GM12878 (cell line): ENCODE measurements around the gene ARMC9. TPM values are rescaled to one million over a fixed set of nuclear protein-coding genes. Genes with fewer than 3 reads are reported as not detected.

Experiments
- ATF7 ChIP-seq: fragments of 450-650 bp; IDR thresholded peaks from 2 replicates; pipeline ENCODE4 v1.6.1; 2016; ENCODE audit warnings: low read depth, mild to moderate bottlenecking
- CBFB ChIP-seq: IDR thresholded peaks from 2 replicates; pipeline ENCODE4 v1.6.1; 2016; ENCODE audit warnings: antibody characterized with exemption, low read depth
- CREB1 ChIP-seq: IDR thresholded peaks from 2 replicates; pipeline ENCODE4 v1.6.1; 2012; ENCODE audit warnings: low read depth, mild to moderate bottlenecking, inconsistent platforms
- DPF2 ChIP-seq: fragments of 450-650 bp; IDR thresholded peaks from 2 replicates; pipeline ENCODE4 v1.6.1; 2017; ENCODE audit warnings: mild to moderate bottlenecking
- EP300 ChIP-seq, 2 experiments: fragments of 150-350 bp in 1 of 2; IDR thresholded peaks; 2 replicates each; pipeline ENCODE4 v1.6.1; 2011 to 2012; ENCODE audit warnings: low read depth in 2 of 2, low read length in 2 of 2, borderline replicate concordance in 1 of 2, improper control_type of control experiment in 1 of 2, inconsistent platforms in 1 of 2; ENCODE audit not compliant: control insufficient read depth in 1 of 2
- GATAD2B ChIP-seq: fragments of 450-650 bp; conservative IDR thresholded peaks from 2 replicates; pipeline ENCODE4 v1.6.1; 2017; ENCODE audit warnings: low read depth, mild to moderate bottlenecking, moderate library complexity
- MTA3 ChIP-seq: IDR thresholded peaks from 2 replicates; pipeline ENCODE4 v1.6.1; 2012; ENCODE audit warnings: low read length, inconsistent platforms, borderline replicate concordance
- MXI1 ChIP-seq: fragments of 150-350 bp; IDR thresholded peaks from 2 replicates; pipeline ENCODE4 v1.6.1; 2011; ENCODE audit warnings: low read depth, mild to moderate bottlenecking, inconsistent platforms, low read length, improper control_type of control experiment
- NFYA ChIP-seq: IDR thresholded peaks from 2 replicates; pipeline ENCODE4 v1.6.1; 2011; ENCODE audit warnings: low read depth, mild to moderate bottlenecking, low read length, improper control_type of control experiment, borderline replicate concordance
- NFYB ChIP-seq: IDR thresholded peaks from 2 replicates; pipeline ENCODE4 v1.6.1; 2011; ENCODE audit warnings: low read depth, mild to moderate bottlenecking, low read length, improper control_type of control experiment, moderate library complexity; ENCODE audit not compliant: insufficient read depth
- NR2F1 ChIP-seq: fragments of 450-650 bp; conservative IDR thresholded peaks from 2 replicates; pipeline ENCODE4 v1.6.1; 2017; ENCODE audit warnings: mild to moderate bottlenecking
- PAX5 ChIP-seq: IDR thresholded peaks from 2 replicates; pipeline ENCODE4 v1.6.1; 2011; ENCODE audit warnings: low read depth, low read length, borderline replicate concordance
- RAD21 ChIP-seq: IDR thresholded peaks from 2 replicates; pipeline ENCODE4 v1.6.1; 2011; ENCODE audit warnings: mild to moderate bottlenecking, low read depth, low read length, moderate library complexity; ENCODE audit not compliant: insufficient read depth
- SIX5 ChIP-seq: IDR thresholded peaks from 2 replicates; pipeline ENCODE4 v1.6.1; 2011; ENCODE audit warnings: mild to moderate bottlenecking, low read depth, low read length, moderate library complexity; ENCODE audit not compliant: severe bottlenecking
- SMC3 ChIP-seq: IDR thresholded peaks from 2 replicates; pipeline ENCODE4 v1.6.1; 2011; ENCODE audit warnings: low read length, improper control_type of control experiment, borderline replicate concordance
- SREBF1 ChIP-seq: IDR thresholded peaks from 2 replicates; pipeline ENCODE4 v1.6.1; 2012; ENCODE audit warnings: mild to moderate bottlenecking, low read length
- SRF ChIP-seq, 2 experiments: IDR thresholded peaks; 2 replicates each; pipeline ENCODE4 v1.6.1; 2011; ENCODE audit warnings: low read depth in 2 of 2, low read length in 2 of 2, mild to moderate bottlenecking in 1 of 2, moderate library complexity in 1 of 2
- SUPT20H ChIP-seq: IDR thresholded peaks from 2 replicates; pipeline ENCODE4 v1.6.1; 2011; ENCODE audit warnings: low read depth, mild to moderate bottlenecking, low read length, moderate library complexity, borderline replicate concordance; ENCODE audit not compliant: control insufficient read depth
- SUZ12 ChIP-seq: fragments of 200-600 bp; sonication (generic); IDR thresholded peaks from one replicate; pipeline ENCODE4 v1.6.1; 2018; ENCODE audit warnings: antibody characterized with exemption, mild to moderate bottlenecking; ENCODE audit not compliant: unreplicated experiment
- TAF1 ChIP-seq: IDR thresholded peaks from 2 replicates; pipeline ENCODE4 v1.6.1; 2011; ENCODE audit warnings: mild to moderate bottlenecking, low read depth, low read length, borderline replicate concordance
- ZNF24 ChIP-seq: fragments of 450-650 bp; IDR thresholded peaks from 2 replicates; pipeline ENCODE4 v1.6.1; 2017; ENCODE audit warnings: antibody characterized with exemption, mild to moderate bottlenecking
- polyA plus RNA-seq, 11 experiments: library from polyadenylated mRNA; depleted of rRNA in 4 of 11; unstranded in 6 of 11; stranded (reverse) in 5 of 11; fragments of >200 nt; fragmentation: Nextera tagmentation in 4 of 11; fragmentation: Illumina TruSeq in 1 of 11; extraction: Ambion mirVana in 4 of 11; extraction: Trizol in 1 of 11; gene quantifications; 1 replicate in 1 of 11; 2 replicates in 10 of 11; pipeline versions ENCODE4 v1.2.1 to v1.2.3, GENCODE V29; 2011 to 2016; ENCODE audit warnings: inconsistent platforms in 2 of 11, missing spikeins in 2 of 11, low read depth in 1 of 11
- total RNA-seq, 4 experiments: library from RNA; depleted of rRNA in 3 of 4; stranded (reverse); fragments of >200 nt in 3 of 4; fragmentation: Illumina TruSeq in 1 of 4; extraction: Trizol in 1 of 4; gene quantifications; 2 replicates each; pipeline versions ENCODE4 v1.2.1 to v1.2.3, GENCODE V29; 2013 to 2021
- TF ChIP-seq, protein P1 (sequence below): fragments of 150-350 bp; IDR thresholded peaks from 2 replicates; pipeline ENCODE4 v1.6.1; 2014; ENCODE audit warnings: mild to moderate bottlenecking, low read depth, low read length
- TF ChIP-seq, protein P2 (sequence below): fragments of 450-650 bp; IDR thresholded peaks from 2 replicates; pipeline ENCODE4 v1.6.1; 2017; ENCODE audit warnings: mild to moderate bottlenecking
- TF ChIP-seq, protein P3 (sequence below), 3 experiments: IDR thresholded peaks in 2 of 3; conservative IDR thresholded peaks in 1 of 3; 2 replicates each; pipeline ENCODE4 v1.5.1; 2011; ENCODE audit warnings: low read depth in 3 of 3, low read length in 3 of 3, mild to moderate bottlenecking in 3 of 3, control low read depth in 2 of 3, moderate library complexity in 2 of 3, inconsistent platforms in 1 of 3, mixed read lengths in 1 of 3; ENCODE audit not compliant: control insufficient read depth in 2 of 3, insufficient read depth in 1 of 3; ENCODE audit errors: extremely low read depth in 1 of 3

Gene ARMC9
- total and polyA plus RNA-seq, 10 of the 15 experiments (the other 5 are each of a cell fraction or from before 2014, with no cell fraction given), result 3.8 to 21.8 (median 10.4) TPM

DNA sequence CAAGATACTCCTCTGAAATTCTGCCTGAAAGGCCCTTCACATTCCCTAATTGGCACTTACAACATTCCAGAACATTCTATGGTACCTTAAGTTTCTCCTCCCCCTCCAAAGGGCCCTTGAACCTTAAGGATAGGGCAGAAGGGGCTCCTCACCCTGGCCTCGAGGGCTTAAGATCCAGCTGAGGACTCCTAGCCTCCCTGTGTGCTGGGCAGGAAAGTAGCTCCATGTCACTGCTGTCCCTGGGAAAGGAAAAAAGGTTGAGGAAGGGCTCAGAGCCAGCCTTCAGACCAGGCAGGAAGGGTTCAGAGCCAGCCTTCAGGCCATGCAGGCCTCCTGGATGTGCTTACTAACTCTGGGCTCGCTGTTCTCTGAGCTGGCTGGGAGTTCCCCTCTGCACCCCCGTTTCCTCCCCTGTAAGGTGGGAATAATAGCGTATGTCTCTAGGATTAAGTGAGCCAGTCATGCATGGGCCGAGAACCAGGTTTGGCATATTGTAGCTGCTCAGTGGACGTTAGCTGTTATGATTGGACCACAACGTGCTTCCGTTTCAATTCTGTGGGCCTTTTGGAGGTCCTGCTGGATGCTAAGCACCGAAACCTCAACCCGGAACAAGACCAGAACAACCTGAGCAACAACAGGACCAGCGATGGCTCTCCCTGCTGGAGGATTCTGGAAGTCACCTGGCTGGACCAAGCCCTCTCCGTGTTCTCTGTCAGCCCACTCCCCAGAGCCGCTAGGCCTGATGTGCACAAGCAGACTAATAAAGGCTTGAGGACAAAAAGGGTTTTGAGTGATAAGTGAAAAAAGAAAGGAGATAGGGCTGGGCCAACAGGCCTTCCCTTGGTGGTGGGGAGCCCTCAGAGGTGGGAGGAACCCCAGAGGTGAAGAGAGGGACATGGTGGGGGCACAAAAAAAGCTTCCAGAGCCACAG lies 196.0 kb downstream of the ARMC9 start (continued):
- TF ChIP-seq, protein P1, sequence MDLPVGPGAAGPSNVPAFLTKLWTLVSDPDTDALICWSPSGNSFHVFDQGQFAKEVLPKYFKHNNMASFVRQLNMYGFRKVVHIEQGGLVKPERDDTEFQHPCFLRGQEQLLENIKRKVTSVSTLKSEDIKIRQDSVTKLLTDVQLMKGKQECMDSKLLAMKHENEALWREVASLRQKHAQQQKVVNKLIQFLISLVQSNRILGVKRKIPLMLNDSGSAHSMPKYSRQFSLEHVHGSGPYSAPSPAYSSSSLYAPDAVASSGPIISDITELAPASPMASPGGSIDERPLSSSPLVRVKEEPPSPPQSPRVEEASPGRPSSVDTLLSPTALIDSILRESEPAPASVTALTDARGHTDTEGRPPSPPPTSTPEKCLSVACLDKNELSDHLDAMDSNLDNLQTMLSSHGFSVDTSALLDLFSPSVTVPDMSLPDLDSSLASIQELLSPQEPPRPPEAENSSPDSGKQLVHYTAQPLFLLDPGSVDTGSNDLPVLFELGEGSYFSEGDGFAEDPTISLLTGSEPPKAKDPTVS, result peak; percentile 82; the same call in 1 of the 2 replicates
- peak; percentile 82; the same call in 1 of the 2 replicates for TF ChIP-seq PAX5
- TF ChIP-seq ZNF24, result no peak
- 0 out of 2 replicates have a peak, but pooled peaks have one; percentile 17 for TF ChIP-seq DPF2
- TF ChIP-seq CREB1, result 0 out of 2 replicates have a peak, but pooled peaks have one; percentile 44
- TF ChIP-seq, protein P2, sequence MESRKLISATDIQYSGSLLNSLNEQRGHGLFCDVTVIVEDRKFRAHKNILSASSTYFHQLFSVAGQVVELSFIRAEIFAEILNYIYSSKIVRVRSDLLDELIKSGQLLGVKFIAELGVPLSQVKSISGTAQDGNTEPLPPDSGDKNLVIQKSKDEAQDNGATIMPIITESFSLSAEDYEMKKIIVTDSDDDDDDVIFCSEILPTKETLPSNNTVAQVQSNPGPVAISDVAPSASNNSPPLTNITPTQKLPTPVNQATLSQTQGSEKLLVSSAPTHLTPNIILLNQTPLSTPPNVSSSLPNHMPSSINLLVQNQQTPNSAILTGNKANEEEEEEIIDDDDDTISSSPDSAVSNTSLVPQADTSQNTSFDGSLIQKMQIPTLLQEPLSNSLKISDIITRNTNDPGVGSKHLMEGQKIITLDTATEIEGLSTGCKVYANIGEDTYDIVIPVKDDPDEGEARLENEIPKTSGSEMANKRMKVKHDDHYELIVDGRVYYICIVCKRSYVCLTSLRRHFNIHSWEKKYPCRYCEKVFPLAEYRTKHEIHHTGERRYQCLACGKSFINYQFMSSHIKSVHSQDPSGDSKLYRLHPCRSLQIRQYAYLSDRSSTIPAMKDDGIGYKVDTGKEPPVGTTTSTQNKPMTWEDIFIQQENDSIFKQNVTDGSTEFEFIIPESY, result no peak
- peak; percentile 71; the same call in 1 of the 2 replicates for TF ChIP-seq MTA3
- TF ChIP-seq SUPT20H, result no peak
- no peak for TF ChIP-seq ATF7
- TF ChIP-seq NR2F1, result no peak
- TF ChIP-seq GATAD2B, result peak; percentile 57; the same call in 1 of the 2 replicates
- TF ChIP-seq SRF (IDR thresholded peaks at IDR 0.05; ENCODE audit: low read depth in 2 of 2, low read length in 2 of 2), result 0 out of 4 replicates have a peak, but pooled peaks of 1 of the 2 experiments have one; percentile 54
- TF ChIP-seq SIX5, result no peak
- TF ChIP-seq SMC3, result peak; percentile 40
- TF ChIP-seq MXI1, result peak; percentile 48; the same call in 1 of the 2 replicates
- no peak for TF ChIP-seq CBFB
- TF ChIP-seq, protein P3, sequence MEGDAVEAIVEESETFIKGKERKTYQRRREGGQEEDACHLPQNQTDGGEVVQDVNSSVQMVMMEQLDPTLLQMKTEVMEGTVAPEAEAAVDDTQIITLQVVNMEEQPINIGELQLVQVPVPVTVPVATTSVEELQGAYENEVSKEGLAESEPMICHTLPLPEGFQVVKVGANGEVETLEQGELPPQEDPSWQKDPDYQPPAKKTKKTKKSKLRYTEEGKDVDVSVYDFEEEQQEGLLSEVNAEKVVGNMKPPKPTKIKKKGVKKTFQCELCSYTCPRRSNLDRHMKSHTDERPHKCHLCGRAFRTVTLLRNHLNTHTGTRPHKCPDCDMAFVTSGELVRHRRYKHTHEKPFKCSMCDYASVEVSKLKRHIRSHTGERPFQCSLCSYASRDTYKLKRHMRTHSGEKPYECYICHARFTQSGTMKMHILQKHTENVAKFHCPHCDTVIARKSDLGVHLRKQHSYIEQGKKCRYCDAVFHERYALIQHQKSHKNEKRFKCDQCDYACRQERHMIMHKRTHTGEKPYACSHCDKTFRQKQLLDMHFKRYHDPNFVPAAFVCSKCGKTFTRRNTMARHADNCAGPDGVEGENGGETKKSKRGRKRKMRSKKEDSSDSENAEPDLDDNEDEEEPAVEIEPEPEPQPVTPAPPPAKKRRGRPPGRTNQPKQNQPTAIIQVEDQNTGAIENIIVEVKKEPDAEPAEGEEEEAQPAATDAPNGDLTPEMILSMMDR (IDR thresholded peaks at IDR 0.05 in 2 of 3, conservative IDR thresholded peaks at IDR 0.05 in 1 of 3; ENCODE audit: control insufficient read depth in 2 of 3, extremely low read depth in 1 of 3, insufficient read depth in 1 of 3, low read depth in 3 of 3, low read length in 3 of 3), result peak; percentile 52 to 67 (median 61)
- peak; percentile 68 for TF ChIP-seq TAF1
- TF ChIP-seq RAD21, result peak; percentile 47
- no peak for TF ChIP-seq SREBF1
- peak; percentile 58 for TF ChIP-seq NFYB
- TF ChIP-seq SUZ12, result no peak
- TF ChIP-seq EP300 (IDR thresholded peaks at IDR 0.05; ENCODE audit: borderline replicate concordance in 1 of 2, control insufficient read depth in 1 of 2, low read depth in 2 of 2, low read length in 2 of 2), result peak in 1 of 2 experiments; percentile 53; a peak in 1 of 4 replicates
- TF ChIP-seq NFYA, result no peak
